Measurements from ENCODE around the gene LY9.

LY9 gene

DNA sequence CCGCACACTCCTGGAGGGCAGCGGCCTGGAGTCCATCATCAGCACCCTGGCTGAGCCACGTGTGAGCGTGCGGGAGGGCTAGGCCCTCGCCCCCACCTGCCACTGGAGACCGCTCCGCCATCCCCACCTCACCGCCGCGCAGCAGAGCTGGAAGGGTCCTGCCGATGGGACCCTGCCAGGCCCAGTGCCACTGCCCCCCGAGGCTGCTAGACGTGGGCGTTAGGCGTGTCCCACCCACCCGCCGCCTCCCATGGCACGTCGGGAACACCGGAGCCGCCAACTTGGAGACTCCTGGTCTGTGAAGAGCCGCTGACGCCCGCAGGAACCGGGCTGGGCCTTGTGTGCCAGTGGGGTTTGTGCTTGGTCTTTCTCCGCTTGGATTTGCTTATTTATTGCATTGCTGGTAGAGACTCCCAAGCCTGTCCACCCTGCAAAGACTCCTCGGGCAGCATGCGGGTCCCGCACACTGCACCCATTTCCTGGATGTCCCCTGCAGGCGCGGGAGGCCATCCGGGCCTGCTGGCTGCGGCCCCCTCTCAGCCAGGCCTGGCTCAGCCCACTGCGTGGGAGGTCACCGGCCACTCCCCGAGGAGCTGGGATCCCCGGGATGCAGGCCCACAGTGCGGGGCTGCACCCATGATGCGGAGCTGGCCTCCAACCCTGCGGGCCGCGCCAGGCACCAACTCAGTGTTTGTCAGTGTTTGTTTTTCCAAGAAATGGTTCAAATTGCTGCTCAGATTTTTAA, 6.0 kb downstream of the LY9 start:
- DNase-seq = no peak

DNA sequence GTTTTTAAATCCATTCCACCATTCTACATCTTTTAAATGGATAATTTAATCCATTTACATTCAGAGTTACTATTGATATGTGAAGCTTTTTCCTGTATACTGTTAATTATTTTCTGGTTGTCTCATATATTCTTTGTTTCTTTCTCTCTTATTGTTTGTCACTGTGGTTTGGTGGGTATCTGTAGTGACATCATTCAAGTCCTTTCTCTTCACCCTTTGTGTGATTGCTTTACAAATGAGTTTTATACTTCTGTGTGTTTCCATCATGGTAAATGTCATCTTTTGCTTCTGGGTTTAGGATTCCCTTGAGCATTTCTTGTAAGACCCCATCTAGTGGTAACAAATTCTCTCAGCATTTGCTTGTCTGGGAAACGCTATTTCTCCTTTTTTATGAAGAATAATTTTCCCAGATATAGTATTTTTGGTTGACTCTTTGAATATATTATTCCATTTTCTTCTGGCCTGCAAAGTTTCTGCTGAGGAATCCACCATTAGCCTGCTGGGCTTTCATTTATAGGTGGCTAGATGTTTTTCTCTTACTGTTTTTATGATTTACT, 10.2 kb downstream of the LY9 start:
- no peak for DNase-seq

- DNase-seq = no peak
These were observed 10.8 kb downstream of the LY9 start for GRCh38 chr1:160806784-160807183.

DNA sequence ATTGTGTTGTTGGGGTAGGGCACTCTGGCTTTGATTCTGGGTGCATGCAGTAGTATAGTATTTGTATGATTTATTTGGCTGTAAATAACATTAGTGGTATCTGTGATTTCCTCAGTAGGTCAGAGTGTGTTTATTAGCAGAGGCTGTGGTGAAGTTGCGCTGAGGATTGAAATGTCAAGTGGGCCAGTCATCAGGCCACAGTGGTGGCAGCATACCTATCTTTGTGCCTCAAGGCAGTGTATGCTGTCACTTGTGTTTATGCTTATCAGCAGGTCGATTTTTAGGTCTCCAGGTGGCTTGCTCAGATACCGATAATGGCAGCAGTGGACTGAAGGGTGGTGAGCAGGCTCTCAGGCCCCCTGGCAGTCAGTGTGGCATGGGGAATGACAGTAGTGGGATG, 11.3 kb downstream of the LY9 start:
- no peak for DNase-seq

- DNase-seq = no peak
These were observed 11.8 kb downstream of the LY9 start for GRCh38 chr1:160807738-160808137.

DNA sequence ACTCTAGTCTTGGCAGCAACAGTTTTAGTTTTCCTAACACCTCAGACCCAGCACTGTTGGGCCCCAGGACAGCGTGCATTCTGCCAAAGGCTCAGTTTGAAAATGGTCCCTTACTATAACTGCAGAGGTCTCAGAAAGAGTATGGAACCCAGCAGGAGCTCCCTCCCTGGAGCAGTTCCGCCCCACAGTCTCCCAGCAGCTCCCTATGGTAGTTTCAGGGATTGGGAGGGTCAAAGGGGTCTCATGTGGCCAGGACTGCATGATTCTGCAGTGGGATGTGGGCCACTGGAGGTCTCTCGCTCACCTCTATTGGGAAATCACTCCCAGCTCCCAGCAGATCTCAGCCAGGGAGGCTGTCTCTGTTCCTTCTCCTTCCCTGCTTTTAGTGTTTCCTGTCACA, 12.3 kb downstream of the LY9 start:
- DNase-seq = no peak

- no peak for DNase-seq
These were observed 14.5 kb downstream of the LY9 start for GRCh38 chr1:160810486-160810885.

GRCh38 chr1:160811147-160811546, 15.2 kb downstream of the LY9 start:
- DNase-seq = no peak

GRCh38 chr1:160813215-160813614, 17.2 kb downstream of the LY9 start:
- DNase-seq = no peak

GRCh38 chr1:160814316-160814715, 18.3 kb downstream of the LY9 start:
- DNase-seq = no peak

DNA sequence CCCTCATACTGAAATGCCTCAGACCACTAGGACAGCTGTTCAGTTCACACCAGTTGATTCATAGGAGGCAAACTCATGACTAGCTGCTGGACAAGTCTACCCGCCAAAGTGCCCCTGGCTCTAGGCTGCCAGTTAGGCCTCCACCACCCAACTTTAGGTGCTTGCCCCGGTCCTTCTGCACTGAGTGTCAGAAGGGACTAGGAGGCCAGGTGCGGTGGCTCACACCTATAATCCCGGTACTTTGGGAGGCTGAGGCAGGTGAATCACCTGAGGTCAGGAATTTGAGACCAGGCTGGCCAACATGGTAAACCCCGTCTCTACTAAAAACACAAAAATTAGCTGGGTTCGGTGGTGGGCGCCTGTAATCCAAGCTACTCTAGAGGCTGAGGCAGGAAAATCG, 18.9 kb downstream of the LY9 start:
- DNase-seq = no peak

GRCh38 chr1:160818207-160818937, 22.4 kb downstream of the LY9 start:
- no peak for DNase-seq

GRCh38 chr1:160819186-160819585, 23.2 kb downstream of the LY9 start:
- no peak for DNase-seq

DNA sequence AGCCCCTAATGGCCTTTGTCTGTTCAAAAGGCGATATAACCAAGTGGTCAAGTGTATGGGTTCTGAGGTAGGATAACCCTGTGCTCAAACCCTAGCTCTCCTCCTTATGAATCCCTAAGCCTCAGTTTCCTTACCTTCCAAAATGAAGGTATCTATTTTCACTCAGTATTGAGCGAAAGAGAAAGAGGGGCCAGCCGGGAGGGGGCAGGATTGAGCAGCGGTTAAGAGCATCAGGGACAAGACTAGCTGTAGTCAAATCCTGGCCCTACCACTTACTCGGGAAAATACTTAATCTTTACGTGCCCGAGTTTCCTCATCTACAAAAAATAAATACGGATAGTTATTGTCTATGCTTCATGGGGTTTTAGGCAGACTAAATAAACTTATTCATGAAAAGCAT, 25.7 kb downstream of the LY9 start:
- no peak for DNase-seq

DNA sequence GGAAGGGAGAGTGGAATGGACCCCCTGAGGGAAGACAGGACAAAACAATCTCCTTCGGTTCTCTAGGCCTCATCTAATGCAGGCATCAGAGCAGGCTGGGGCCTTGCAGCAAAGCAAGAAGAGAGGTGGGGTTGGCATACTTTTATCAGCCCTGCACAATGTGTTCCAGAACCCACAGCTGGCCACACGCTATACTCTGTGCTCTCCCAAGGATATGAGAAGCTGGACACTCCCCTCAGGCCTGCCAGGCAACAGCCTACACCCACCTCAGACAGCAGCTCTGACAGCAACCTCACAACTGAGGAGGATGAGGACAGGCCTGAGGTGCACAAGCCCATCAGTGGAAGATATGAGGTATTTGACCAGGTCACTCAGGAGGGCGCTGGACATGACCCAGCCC, 27.3 kb downstream of the LY9 start:
- no peak for DNase-seq

- DNase-seq = no peak
These were observed 30.6 kb downstream of the LY9 start for GRCh38 chr1:160826546-160826945.

GRCh38 chr1:160827418-160827817, 31.4 kb downstream of the LY9 start:
- DNase-seq = peak; percentile 76 to 93

GRCh38 chr1:160829766-160830165, 33.8 kb downstream of the LY9 start:
- DNase-seq = no peak

DNA sequence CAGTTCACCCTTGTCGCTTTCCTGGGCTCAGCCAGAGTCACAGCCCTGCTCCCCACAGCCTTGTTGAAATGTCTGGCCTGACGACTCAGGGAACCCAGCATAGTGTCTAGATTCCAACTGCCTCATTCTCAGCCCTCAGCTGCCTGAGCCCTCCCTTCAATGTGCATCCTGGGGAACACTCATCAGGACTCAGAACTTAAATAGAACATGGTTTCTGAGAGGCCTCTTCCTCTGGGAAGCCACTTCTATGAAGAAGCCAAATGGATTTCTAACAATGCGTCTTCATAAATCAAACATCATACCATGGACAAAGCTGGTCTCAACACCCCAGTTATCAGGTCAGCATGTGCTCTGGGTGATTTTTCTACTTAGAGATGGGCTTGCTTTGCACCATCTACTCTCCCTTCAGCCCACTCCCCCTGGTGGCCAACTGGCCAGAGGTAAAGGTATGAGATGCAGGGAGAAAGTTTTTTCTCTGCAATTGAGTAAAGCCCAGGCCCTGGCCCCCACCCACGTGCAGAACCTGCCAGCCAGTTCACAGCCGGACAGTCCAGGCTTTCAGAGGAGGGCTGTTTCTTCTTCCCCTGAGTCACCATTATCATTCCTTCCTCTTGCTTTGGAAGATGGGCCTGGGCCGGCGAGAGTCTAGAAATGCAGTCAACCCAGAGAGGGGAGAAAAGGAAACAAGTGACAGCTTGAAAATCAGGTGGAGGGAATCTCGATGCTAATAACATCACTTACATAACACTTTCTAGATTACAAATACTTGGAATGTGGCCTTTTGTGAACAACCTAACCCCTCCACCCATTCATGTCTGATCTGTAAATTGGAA, 34.6 kb downstream of the LY9 start:
- DNase-seq = peak; percentile 46 to 54

DNA sequence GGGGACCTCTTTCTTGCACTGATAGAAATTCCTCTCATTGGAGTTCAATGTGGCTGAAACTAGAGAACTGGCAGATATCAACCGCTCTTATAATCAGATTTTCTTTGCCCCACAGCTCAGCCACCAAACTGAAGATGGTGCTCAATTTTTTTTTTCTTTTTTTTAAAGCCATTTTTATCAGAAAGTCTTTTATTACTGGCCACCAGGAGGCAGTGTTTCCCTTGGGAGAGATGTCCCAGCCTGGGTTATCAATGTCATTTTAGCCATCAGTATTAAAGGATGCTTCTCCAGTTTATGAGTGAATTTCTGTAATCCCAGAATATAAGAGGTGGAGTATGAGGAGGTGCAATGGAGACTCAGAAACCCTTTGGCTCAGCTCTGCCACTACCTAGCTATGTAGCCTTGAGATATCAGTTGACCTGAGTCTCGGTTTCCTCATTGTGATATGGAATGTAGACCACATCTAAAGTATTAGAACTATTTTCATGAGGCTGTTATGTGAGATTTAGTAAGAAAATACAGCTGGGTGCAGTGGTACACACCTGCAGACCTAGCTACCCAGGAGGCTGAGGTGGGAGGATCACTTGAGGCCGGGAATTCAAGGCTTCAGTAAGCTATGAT, 39.1 kb downstream of the LY9 start:
- DNase-seq = peak; percentile 60 to 65

- no peak for DNase-seq
These were observed 39.8 kb downstream of the LY9 start for GRCh38 chr1:160835751-160836150.

DNA sequence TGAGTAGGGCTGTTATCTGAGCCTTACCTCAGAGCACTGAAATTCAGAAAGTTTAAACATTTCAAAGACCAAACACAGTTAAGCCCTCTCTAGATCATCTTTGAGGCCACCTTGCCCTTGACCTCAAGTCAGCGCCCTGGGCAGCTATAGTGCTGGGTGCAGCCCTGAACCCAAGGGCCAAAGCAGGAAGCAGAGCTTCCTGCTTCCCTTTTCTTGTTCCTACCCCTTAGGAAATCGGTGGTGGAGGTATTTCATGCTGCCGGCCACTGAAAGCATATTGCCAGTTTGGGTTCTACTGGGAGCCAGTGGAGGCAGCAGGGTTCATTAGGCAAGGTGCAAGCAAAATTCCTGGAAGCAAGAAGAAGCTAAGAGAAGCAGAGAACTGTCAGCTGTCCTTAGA, 40.6 kb downstream of the LY9 start:
- DNase-seq = peak; percentile 61
